Muscle of leg (tissue), 11 donors: ENCODE data around the gene C1orf52. TPM values are rescaled to one million over a fixed set of nuclear protein-coding genes. Genes with fewer than 3 reads are reported as not detected.

ENCODE experiments used
- DNase-seq: peaks from one replicate; pipeline ENCODE4 v3.0.0; 2013
- H3K27ac ChIP-seq: one replicate; pipeline ENCODE4 v1.5.1; 2013; ENCODE audit warnings: mild to moderate bottlenecking, low read length, control low read depth
- H3K27me3 ChIP-seq: one replicate; pipeline ENCODE4 v1.6.1; 2013; ENCODE audit warnings: low read length; ENCODE audit not compliant: control insufficient read depth, insufficient read depth
- H3K36me3 ChIP-seq: one replicate; pipeline ENCODE4 v1.6.1; 2013; ENCODE audit warnings: low read length; ENCODE audit not compliant: control insufficient read depth, insufficient read depth
- H3K4me1 ChIP-seq: one replicate; pipeline ENCODE4 v1.6.1; 2013; ENCODE audit warnings: low read length; ENCODE audit not compliant: control insufficient read depth, insufficient read depth
- H3K4me3 ChIP-seq: one replicate; pipeline ENCODE4 v1.5.1; 2013; ENCODE audit warnings: low read length, control low read depth
- H3K9me3 ChIP-seq: replicated peaks from 2 replicates; pipeline ENCODE4 v1.6.1; 2013; ENCODE audit warnings: low read depth, low read length; ENCODE audit not compliant: control insufficient read depth
- WGBS: methylation state at CpG from one replicate; pipeline ENCODE4 v1.1.5; 2013; ENCODE audit warnings: missing lambda C conversion rate; ENCODE audit not compliant: insufficient coverage; 5-methylcytosine and 5-hydroxymethylcytosine counted together
- polyA plus RNA-seq, 8 donors: library from polyadenylated mRNA; unstranded; fragments of 120-200 nt; gene quantifications; one replicate each; pipeline versions ENCODE4 v1.2.1 to v1.2.3, GENCODE V29; 2013; ENCODE audit warnings: inconsistent platforms in 1 of 8, low replicate concordance in 1 of 8; ENCODE audit not compliant: insufficient read length in 8 of 8, insufficient read depth in 1 of 8
- total RNA-seq: library from RNA; stranded (reverse); fragments of 120-200 nt; gene quantifications from one replicate; pipeline ENCODE4 v1.2.4, GENCODE V29; 2013

Gene C1orf52
- total and polyA plus RNA-seq, 9 donors = 21.5 to 31.9 (median 25.8) TPM

GRCh38 chr1:85223334-85223733 lies 36.1 kb downstream of the C1orf52 start:
- no peaks in the 10 kb centered on the region for H3K36me3 ChIP-seq
- H3K27ac ChIP-seq = no peak overlapping the region
- H3K4me1 ChIP-seq = peaks cover 4% of the 10 kb centered on the region
- H3K27me3 ChIP-seq = no peaks in the 10 kb centered on the region
- H3K9me3 ChIP-seq = no peaks in the 10 kb centered on the region
- no peak for DNase-seq
- 74% methylated on average over 2 of the region's 5 CpGs for WGBS
- H3K4me3 ChIP-seq = no peak overlapping the region

GRCh38 chr1:85220756-85221201 lies 38.7 kb downstream of the C1orf52 start:
- H3K36me3 ChIP-seq = no peaks in the 10 kb centered on the region
- H3K27ac ChIP-seq = no peak overlapping the region
- H3K27me3 ChIP-seq = no peaks in the 10 kb centered on the region
- 50% methylated on average over 3 of the region's 7 CpGs for WGBS
- H3K4me1 ChIP-seq = peaks cover 4% of the 10 kb centered on the region
- peak; percentile 74 for DNase-seq
- no peaks in the 10 kb centered on the region for H3K9me3 ChIP-seq
- no peak overlapping the region for H3K4me3 ChIP-seq

DNA sequence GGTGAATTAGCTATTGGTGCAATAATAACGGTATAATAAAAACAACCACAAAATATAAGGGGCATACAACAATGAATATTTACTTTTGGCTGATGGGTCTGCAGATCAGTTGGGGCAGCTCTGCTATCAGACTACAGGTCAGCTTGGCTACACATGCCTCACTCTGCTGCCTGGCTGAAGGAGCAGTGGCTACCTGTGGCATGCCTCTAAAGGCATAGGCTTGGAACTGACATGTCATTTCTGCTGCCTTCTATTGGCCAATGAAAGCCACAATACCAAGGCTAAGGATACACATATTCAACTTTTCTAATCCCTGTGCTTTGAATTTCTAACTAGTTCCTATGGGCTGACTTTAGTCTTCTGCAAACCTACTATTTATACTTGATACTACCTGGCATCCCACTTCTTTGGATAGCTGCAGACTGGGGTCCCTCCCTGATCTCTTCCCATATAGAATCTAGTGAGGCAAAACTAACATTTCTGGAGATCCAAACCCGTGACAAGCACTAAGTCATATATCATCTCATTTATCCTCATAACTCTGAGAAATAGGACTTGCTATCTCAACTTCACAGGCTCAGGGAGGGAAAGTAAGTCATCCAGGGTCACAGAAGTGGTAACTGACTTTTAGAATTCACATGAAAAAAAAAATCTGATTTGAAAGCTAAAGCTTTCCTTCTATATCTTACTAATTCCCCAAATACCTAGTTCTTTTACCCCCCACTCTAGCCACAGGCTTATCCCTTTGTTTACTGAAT lies 39.4 kb downstream of the C1orf52 start:
- Histone ChIP-seq H3K4me1 (peaks cover 1% of the 10 kb centered on the region), H3K9me3 (no peaks in the 10 kb centered on the region), H3K27me3 (no peaks in the 10 kb centered on the region), H3K27ac (no peak overlapping the region), H3K4me3 (no peak overlapping the region), H3K36me3 (no peaks in the 10 kb centered on the region)
- no CpG with 5 or more reads among the region's 2 CpGs for WGBS
- no peak for DNase-seq

- DNase-seq = no peak
- no peaks in the 10 kb centered on the region for H3K36me3 ChIP-seq
- no peaks in the 10 kb centered on the region for H3K9me3 ChIP-seq
Observed at GRCh38 chr1:85216697-85217096, 42.8 kb downstream of the C1orf52 start.

GRCh38 chr1:85214654-85215053 lies 44.8 kb downstream of the C1orf52 start:
- no peak overlapping the region for H3K27ac ChIP-seq
- WGBS = no CpG with 5 or more reads among the region's 5 CpGs
- no peaks in the 10 kb centered on the region for H3K36me3 ChIP-seq

More at GRCh38 chr1:85216697-85217096, 42.8 kb downstream of the C1orf52 start:
- Histone ChIP-seq H3K4me3 (no peak overlapping the region), H3K27me3 (no peaks in the 10 kb centered on the region), H3K4me1 (no peaks in the 10 kb centered on the region), H3K27ac (no peak overlapping the region)

GRCh38 chr1:85208488-85208887 lies 51.0 kb downstream of the C1orf52 start:
- no peaks in the 10 kb centered on the region for H3K9me3 ChIP-seq
- no peak overlapping the region for H3K4me3 ChIP-seq
- no peak overlapping the region for H3K27ac ChIP-seq
- WGBS = 100% methylated on average over 2 of the region's 2 CpGs
- H3K27me3 ChIP-seq = peaks cover 4% of the 10 kb centered on the region
- no peak for DNase-seq
- no peaks in the 10 kb centered on the region for H3K36me3 ChIP-seq
- H3K4me1 ChIP-seq = no peaks in the 10 kb centered on the region

More at GRCh38 chr1:85214654-85215053, 44.8 kb downstream of the C1orf52 start:
- no peak for DNase-seq
- Histone ChIP-seq H3K4me3 (no peak overlapping the region), H3K27me3 (no peaks in the 10 kb centered on the region), H3K4me1 (no peaks in the 10 kb centered on the region), H3K9me3 (no peaks in the 10 kb centered on the region)

DNA sequence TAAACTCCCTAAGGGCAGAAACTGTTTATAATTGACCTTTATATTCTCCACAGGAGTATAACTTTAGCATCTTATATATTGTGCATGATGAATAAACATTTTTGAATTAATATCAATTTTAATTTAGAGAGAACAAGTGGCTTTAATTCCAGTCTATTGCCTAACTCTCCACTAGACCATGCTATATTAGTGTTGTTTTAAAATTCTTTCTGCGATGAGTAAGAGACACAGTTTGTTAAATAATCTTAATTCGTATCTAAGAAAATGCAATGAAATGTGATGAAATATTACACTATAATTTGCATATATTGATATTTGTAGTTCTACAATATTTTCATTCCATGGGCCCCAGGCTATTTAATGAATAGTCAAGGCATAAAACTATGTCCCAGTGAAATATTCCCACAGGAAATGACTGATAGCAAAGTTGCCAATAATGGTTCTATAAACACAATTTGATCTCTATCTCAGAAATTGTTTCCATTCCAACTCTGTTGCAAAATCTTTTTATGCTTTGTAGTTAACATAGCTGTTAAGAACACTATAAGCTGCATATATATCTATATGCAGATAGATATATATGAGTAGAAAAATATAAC lies 55.8 kb downstream of the C1orf52 start:
- Histone ChIP-seq H3K27me3 (peaks cover 18% of the 10 kb centered on the region), H3K9me3 (no peaks in the 10 kb centered on the region), H3K27ac (no peak overlapping the region), H3K4me1 (peaks cover 10% of the 10 kb centered on the region), H3K4me3 (no peak overlapping the region), H3K36me3 (no peaks in the 10 kb centered on the region)
- no peak for DNase-seq
- no CpG with 5 or more reads among the region's 2 CpGs for WGBS

GRCh38 chr1:85202864-85203255 lies 56.6 kb downstream of the C1orf52 start:
- no peak overlapping the region for H3K4me3 ChIP-seq
- H3K9me3 ChIP-seq = no peaks in the 10 kb centered on the region
- no CpG with 5 or more reads among the region's 2 CpGs for WGBS
- DNase-seq = no peak
- H3K27ac ChIP-seq = no peak overlapping the region
- peaks cover 18% of the 10 kb centered on the region for H3K27me3 ChIP-seq
- peaks cover 10% of the 10 kb centered on the region for H3K4me1 ChIP-seq
- no peaks in the 10 kb centered on the region for H3K36me3 ChIP-seq

DNA sequence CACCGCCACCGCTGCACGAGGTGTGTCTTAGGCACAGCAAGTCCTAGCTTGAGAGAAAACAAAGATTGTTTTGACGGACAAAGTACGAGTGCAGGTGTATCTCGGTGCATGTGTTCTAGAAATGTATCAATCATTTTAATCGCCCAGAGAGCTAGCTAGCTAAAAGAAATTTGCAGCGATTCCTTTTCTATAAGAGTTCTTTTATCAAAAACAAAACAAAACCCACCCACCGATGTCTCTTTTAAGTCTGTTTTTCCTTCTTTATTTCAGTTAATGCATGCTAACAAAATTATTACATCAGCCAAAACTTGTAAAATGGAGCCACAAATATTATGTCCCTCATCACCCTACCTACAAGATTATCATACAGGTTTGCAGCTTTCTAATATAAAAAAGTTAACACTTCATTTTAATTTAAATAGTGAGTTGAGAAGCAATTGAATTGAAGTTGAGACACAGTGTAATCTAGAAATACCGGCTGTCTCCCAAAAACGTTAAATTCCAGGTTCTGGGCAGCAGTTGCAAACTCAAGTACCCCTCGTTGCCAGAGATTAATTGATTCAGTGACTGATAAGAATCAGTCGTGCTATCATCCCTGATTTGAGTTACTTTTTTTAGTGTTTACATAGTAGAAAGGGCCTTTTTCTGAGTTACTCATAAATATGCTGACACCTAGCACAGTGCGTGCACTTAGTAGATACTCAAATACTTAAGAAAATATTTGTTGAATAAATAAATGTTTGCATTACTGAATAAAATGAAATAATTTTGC lies 57.2 kb downstream of the C1orf52 start:
- DNase-seq = no peak

More for the DNA sequence above, 57.2 kb downstream of the C1orf52 start:
- H3K27me3 ChIP-seq = peaks cover 18% of the 10 kb centered on the region
- WGBS = 20% methylated on average over 3 of the region's 14 CpGs
- peak overlapping the region; percentile 73 for H3K4me3 ChIP-seq
- no peak overlapping the region for H3K27ac ChIP-seq
- H3K9me3 ChIP-seq = no peaks in the 10 kb centered on the region
- H3K4me1 ChIP-seq = peaks cover 10% of the 10 kb centered on the region
- H3K36me3 ChIP-seq = no peaks in the 10 kb centered on the region
